NCI-H1694 treated with DMSO at 0.1 percent for 48 hours (cell line): ENCODE data around the gene LYSMD4.

Experiments used
- DNase-seq: peaks from one replicate; lab custom pipeline; 2025; lab: John Stamatoyannopoulos, UW

LYSMD4 gene

DNA sequence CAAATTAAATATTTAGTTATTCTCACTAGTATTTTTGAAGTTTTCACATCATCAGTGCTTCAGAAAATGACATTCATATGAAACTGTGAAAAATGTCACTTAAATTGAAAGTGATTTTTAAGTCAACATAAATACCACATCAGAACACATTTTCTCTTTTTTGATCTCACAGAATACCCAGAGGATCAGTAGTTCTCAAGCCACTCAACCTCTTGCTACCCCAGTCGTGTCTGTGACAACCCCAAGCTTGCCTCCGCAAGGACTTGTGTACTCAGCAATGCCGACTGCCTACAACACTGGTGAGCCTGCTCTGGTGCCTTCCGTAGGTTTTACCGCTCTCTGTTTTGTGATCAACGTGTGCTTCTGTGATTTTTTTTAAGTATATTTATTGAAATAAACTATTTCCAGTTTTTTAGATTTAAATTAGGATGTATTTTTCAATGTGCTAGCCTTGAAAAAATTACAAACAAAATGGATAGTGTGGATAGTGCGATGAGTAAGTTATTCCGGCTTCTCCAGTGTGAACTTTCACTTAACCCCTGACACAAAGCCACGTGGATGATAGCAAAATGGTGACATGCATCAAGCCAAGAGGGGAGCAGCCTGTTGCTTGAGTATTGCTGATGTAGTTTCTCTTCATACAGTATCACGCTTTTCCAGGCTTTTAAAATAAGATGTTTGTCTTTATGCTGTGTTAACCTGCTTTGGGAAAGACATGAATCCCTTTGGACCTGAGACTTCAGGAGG lies 26.5 kb downstream of the LYSMD4 start:
- no peak for DNase-seq

DNA sequence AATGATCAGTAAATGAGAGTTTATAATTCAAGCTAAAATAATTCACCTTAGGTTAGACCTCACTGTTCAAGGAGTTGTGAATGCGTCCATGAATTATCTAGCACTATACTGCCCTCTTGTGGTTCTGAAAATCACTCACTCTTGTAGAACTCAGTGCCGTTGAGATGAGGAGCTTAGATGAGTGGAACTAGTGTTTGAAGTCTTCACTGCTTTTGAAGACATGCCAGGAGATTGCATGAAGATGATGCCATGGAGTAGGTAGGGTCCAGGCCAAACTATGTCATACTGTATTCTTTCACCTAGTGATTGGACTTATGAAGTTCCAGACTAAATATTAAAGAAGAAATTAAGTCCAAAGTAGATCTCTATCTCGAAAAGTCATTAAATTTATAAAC lies 28.8 kb downstream of the LYSMD4 start:
- peak; percentile 79 for DNase-seq

DNA sequence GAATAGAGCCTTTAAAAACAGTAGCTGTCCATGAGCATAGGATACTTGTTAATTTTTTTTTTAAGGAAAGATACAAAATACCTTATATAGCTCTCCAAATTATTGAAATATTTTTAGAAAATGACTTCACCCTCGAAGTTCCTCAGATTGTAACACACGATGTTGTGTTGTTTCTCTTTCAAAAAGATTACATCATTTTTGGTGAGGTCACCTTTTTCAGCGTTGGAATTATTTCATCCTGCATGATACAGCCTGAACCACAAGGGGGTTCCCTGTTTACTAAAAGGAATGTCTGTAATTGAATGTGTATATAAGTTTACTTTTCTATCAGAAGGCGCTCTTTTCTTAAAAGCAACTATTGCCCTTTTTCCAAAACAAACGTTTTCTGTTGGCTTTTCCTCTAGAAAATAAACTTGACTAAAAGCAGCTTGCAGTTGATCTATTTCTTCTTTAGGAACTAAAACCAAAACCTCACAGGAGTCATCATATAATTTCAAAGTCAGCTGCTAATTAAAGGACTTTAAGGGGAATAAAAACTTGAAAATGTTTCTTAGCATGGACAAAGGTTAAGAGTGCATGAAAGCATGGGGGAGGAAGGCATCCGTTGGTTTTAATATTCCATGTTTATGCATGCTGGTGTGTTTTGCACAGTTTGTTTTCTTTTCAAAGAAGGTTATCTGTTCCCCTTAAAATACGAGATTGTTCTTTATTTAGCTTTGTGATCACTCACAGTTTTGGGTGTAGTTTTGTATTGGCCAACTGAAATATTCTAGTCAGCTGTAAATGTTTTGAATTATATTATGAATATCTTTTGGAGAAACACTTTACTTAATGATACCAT lies 29.4 kb downstream of the LYSMD4 start:
- peak; percentile 24 for DNase-seq

DNA sequence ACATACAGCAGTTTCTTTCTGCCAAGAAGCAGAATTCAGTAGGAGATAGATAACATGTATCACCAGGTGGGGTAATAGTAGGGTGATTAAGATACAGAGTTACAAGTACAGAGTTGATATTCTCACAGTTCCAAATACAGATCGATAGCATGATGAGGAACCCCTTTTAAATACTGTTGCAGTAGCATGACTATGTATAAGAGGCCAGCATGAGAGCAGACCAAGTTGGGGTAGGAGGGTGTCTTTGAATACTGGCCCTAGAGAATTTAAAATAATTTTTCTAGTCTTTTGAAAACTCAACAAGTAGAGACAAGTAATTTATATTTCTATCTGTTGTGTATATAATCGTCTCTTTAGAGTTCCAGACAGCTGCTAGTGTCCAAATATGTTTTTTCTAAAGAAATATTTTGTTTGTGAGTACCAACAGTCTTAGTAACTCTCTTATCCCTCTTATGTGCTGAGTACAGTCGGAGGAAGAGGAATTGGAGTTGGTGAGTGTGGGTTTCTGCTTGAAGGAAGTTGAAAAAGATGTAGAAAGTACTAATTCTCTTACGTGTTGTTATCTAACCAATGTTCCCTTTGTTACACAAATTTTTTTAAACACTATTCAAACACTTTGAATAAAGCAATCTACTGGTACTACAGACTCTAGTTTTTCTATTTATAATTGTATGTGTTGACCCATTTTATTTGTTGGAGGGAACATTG lies 30.2 kb downstream of the LYSMD4 start:
- no peak for DNase-seq

DNA sequence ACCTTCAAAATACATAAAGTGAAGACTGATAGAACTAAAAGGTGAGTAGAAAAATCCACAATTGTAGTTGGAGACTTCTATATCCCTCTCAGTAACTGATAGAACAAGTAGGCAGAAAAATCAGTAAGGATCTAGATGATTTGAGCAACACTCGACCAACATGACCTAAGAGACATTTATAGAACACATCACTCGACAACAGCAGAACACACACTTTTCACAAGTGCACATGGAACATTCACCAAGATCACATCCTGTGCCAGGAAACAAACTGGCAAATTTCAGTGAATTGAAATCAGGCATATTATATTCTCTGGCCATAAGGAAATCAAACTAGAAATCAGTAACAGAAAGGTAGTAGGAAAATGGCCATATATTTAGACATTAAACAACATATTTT lies 37.1 kb downstream of the LYSMD4 start:
- no peak for DNase-seq

DNA sequence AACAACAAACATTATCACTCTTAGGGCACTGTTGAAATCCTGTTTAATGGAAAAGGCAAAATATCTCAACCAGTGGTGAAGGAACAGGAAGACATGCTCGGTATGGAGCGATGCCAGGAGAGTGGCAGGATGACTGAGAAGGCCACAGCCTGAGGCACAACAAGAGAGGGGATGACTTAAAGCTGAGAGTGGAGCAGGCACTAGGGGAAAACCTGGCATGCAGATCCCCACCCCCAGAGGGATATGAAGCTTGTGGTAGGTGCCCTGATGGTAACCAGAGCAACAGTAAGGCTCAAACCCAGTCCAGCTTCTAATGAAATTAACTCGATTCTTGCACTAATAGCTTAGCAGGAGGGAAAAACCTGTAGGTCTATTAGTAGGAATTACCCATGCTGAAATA lies 40.4 kb downstream of the LYSMD4 start:
- DNase-seq: no peak

DNA sequence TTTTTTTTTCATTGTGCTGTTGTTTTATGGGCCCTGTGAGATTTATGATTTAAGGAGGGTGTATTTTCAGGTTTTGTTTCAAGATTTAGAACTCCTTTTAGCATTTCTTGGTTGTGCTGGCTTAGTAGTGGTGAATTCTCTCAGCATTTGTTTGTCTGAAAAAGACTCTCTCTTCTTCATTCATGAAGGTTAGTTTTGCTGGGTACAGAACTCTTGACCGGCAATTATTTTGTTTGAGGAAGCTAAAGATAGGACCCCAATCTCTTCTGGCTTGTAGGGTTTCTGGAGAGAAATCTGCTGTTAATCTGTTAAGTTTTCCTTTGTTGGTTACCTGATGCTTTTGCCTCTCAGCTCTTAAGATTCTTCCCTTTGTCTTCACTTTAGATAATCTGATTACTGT lies 46.9 kb downstream of the LYSMD4 start:
- no peak for DNase-seq

DNA sequence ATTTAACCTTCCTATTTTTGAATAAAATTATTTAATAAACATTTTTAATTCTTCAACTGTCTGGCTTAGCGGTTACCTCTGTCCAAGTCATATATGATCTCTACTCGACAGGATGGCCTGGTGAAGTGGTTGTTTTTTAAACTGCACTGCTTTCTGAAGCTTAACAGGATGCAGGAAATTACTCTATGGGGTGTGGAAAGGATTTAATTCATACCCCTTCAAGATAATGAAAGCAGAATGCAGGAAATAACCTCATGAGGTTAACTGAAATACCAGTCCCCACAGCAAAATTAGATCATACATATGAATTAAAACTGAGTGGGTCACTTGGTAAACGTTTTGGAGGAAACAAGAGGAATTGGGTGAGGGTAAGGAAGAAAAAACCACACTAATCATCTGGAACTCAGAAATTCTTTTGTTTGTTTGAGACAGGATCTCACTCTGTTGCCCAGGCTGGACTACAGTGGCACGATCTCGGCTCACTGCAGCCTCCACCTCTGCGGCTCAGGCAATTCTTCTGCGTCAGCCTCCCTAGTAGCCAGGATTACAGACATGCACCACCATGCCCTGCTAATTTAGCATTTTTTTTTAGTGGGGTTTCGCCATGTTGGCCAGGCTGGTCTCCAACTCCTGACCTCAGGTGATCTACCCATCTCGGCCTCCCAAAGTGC lies 50.1 kb downstream of the LYSMD4 start:
- no peak for DNase-seq

DNA sequence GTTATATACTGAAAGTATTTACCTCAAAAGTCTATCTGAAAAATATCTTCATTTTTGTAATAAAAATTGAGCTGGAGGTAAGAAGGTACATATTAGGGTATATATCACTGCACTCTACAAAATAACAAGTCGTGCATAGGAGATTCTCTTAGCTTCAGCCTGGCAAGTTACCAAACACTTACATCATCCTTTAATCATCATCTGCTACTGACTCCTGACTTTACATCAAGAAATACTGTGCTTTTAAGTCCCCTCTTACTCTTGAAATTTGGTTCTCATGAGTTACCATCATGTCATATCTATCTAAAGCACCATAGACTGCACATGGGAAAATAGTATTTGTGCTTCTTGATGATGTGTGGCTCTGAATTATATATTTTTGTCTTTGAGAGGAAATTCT lies 50.8 kb downstream of the LYSMD4 start:
- DNase-seq: peak; percentile 25

DNA sequence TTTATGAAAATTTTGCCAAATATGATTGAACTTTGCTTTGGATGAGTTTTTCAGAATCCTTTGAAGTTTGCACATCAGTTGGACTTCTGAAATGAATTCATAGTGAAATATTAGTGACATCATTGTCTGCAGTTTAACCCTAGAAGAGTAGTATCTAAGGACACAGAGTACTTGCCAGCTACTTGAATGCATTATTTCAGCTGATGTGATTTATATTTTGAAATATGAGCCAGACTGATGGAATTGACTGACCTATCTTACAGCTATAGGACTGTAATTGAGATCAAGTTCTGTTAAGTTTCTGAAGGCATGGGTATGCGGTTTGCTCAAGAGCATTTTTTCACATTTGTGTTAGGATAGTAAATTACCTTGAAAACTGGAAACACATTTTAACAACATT lies 51.2 kb downstream of the LYSMD4 start:
- no peak for DNase-seq

DNA sequence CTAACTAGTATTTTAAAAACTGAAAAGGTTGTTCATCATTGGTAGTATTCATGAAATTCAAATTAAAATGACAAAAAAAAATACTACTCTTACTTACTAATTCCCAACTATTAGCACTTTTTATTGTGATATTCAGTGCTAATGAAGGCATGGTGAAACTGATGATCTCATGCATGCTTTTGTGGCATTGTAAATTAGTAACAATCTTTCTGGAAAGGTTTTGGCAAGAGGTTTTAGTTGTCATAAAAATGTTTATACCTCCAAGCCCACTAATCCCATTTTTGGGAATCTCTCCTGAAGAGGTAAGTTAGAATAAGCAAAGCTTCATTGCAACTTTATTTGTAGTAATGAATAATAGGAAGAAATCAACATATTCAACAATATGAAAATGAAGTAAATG lies 53.0 kb downstream of the LYSMD4 start:
- DNase-seq: no peak

DNA sequence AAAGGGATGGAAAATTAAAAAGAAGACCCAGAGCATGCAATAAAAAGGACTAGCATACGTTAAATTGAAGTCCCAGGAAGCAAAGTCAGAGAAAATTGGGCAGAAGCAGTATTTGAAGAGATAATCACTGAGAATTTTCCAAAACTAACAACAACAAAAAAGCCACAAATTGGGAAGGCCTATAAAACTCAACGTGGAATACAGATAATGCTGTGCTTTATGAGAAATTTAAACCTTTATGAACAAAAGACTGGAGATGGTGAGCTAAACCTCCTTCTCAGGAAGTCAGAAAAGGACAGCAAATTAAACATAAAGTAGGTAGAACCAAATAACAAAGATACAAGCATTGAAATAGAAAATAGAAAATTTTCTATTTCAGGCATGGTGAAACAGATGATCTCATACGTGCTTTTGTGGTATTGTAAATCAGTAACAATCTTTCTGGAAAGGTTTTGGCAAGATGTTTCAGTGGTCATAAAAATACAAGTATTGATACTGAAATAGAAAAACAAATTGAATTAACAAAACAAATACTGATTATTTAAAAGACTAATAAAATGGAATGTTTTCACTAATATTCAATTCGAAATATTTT lies 55.6 kb downstream of the LYSMD4 start:
- no peak for DNase-seq
